Pancreas (tissue), 10 donors: ENCODE results near the gene APPL2. TPM values are rescaled to one million over a fixed set of nuclear protein-coding genes. Genes with fewer than 3 reads are reported as not detected.

ENCODE experiments used
- ATAC-seq, 4 donors: fragments of 200-7000 bp; cut with Tn5 transposase; one replicate each; pipeline versions ENCODE4 v1.8.0 to v1.9.1; 2020; ENCODE audit warnings: mild to moderate bottlenecking in 4 of 4, moderate library complexity in 4 of 4
- DNase-seq, 6 donors: peaks; one replicate each; pipeline ENCODE4 v3.0.0-alpha.2; 2020
- FAIRE-seq: peaks from 2 replicates; lab custom pipeline; 2012; peaks lifted over from hg19 to GRCh38; lab: Jason Lieb, UNC
- H3K27ac ChIP-seq, 4 donors: fragments of 200-600 bp; sonication (generic); 1 replicate in 3 of 4; 2 replicates in 1 of 4; pipeline versions ENCODE4 v1.5.0 to v1.8.0; 2020
- H3K27me3 ChIP-seq, 4 donors: fragments of 200-600 bp; one replicate each; pipeline ENCODE4 v1.8.0; 2021
- H3K36me3 ChIP-seq, 3 donors: fragments of 200-600 bp; sonication (generic) in 1 of 3; one replicate each; pipeline versions ENCODE4 v1.5.0 to v1.8.0; 2020 to 2021
- H3K4me1 ChIP-seq, 3 donors: fragments of 200-600 bp; one replicate each; pipeline ENCODE4 v1.8.0; 2021
- H3K4me3 ChIP-seq, 4 donors: fragments of 200-600 bp; sonication (generic) in 2 of 4; one replicate each; pipeline versions ENCODE4 v1.5.0 to v1.8.0; 2020 to 2021
- H3K9me3 ChIP-seq, 4 donors: fragments of 200-600 bp; one replicate each; pipeline ENCODE4 v1.8.0; 2021
- CTCF ChIP-seq, 4 donors: fragments of 200-600 bp; sonication (generic) in 3 of 4; IDR thresholded peaks; one replicate each; pipeline versions ENCODE4 v1.5.0 to v1.8.0; 2021; ENCODE audit warnings: antibody characterized with exemption in 4 of 4
- WGBS, 2 donors: extraction: QIAGEN DNeasy Blood & Tissue Kit; methylation state at CpG; one replicate each; pipeline ENCODE4 v1.1.7; 2013; 5-methylcytosine and 5-hydroxymethylcytosine counted together
- intact Hi-C, 3 donors: fragments of 100-400 bp; cut with DNase I; formaldehyde crosslinking; loops; one replicate each; pipeline versions ENCODE4 v1.11.1 to v1.14.2; 2022
- polyA plus RNA-seq, 2 donors: library from polyadenylated mRNA; stranded (reverse); fragments of 200-250 nt; gene quantifications; one replicate each; pipeline ENCODE4 v1.2.3, GENCODE V29; 2013
- total RNA-seq, 6 donors: library from RNA; stranded (reverse); fragmentation: NEBNext Ultra II Directional in 4 of 6; extraction: Animal tissue kit (Norgen Biotek cat#: 25700) in 4 of 6; gene quantifications; one replicate each; pipeline versions ENCODE4 v1.2.1 to v1.2.4, GENCODE V29; 2021 to 2023
- donor health status: healthy with polysubstance abuse.
- donor health status: DM: no; HTN: no; CAD: no; lungs with moderate emphysema.
- donor health status: DM: no; HTN: no; CAD: no.
- donor health status: control.
- donor health status: control.
- donor health status: Bipolar disorder and iron deficiency.
- donor health status: DM: yes; HTN: yes; CAD: no.
- donor health status: DM: no; HTN: no; CAD: no.
- donor health status: DM: no; HTN: no; CAD: no.
- donor health status: DM: yes; HTN: yes; CAD: no.

Gene APPL2
- total and polyA plus RNA-seq, 8 donors, result 9.7 to 33.4 (median 19.0) TPM

- TF ChIP-seq CTCF (IDR thresholded peaks at IDR 0.05), result no peak
These were observed 71.9 kb downstream of the APPL2 start for GRCh38 chr12:105164068-105164467.

GRCh38 chr12:105162174-105162573 is 73.8 kb downstream of the APPL2 start:
- no peak for TF ChIP-seq CTCF (IDR thresholded peaks at IDR 0.05)
- Histone ChIP-seq H3K9me3 (no peaks in the 10 kb centered on the region), H3K27ac (no peak overlapping the region), H3K36me3 (peaks cover 0 to 70% (median 15%) of the 10 kb centered on the region in 3 donors), H3K27me3 (no peaks in the 10 kb centered on the region), H3K4me3 (no peak overlapping the region), H3K4me1 (no peaks in the 10 kb centered on the region)
- FAIRE-seq (no peak), ATAC-seq (no peak), DNase-seq (no peak)
- WGBS, 2 donors, result 91% methylated on average over 3 of the region's 3 CpGs
- intact Hi-C loops, result no loop called here

More at GRCh38 chr12:105164068-105164467, 71.9 kb downstream of the APPL2 start:
- Histone ChIP-seq H3K9me3 (no peaks in the 10 kb centered on the region), H3K4me1 (peaks cover 0 to 11% (median 0%) of the 10 kb centered on the region in 3 donors), H3K27ac (no peak overlapping the region), H3K36me3 (peaks cover 0 to 56% (median 13%) of the 10 kb centered on the region in 3 donors), H3K4me3 (no peak overlapping the region), H3K27me3 (no peaks in the 10 kb centered on the region)
- DNase-seq, result no peak
- intact Hi-C loops, result no loop called here
- WGBS, 2 donors, result 65 to 75% methylated on average over 2 of the region's 2 CpGs
- no peak for ATAC-seq
- FAIRE-seq, result no peak

GRCh38 chr12:105158876-105159275 is 77.1 kb downstream of the APPL2 start:
- Histone ChIP-seq H3K27ac (no peak overlapping the region), H3K4me3 (no peak overlapping the region), H3K9me3 (no peaks in the 10 kb centered on the region), H3K4me1 (no peaks in the 10 kb centered on the region), H3K36me3 (peaks cover 0 to 48% (median 7%) of the 10 kb centered on the region in 3 donors), H3K27me3 (no peaks in the 10 kb centered on the region)
- DNase-seq (no peak), FAIRE-seq (no peak), ATAC-seq (no peak)
- intact Hi-C loops, result no loop called here
- WGBS, 2 donors, result 90 to 95% methylated on average over 2 of the region's 2 CpGs
- TF ChIP-seq CTCF (IDR thresholded peaks at IDR 0.05), result no peak

DNA sequence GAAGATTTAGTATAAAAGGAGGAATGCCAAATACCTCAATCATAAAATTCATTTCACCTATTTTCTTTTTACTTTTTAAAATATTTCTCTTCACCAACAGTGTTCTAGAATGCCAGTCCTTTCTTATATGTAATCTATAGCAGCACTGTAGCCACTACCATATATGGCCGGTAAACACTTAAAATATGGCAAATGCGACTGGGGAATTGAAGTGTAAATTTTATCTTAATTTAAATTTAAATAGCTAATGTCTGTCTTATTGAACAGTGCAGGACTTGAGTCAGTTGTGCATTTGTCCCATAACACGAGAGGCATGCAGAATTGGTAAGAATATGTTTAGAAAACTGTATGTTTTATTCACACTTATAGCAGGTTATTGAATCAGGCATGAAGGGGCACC is 78.4 kb downstream of the APPL2 start:
- Histone ChIP-seq H3K9me3 (no peaks in the 10 kb centered on the region), H3K27ac (no peak overlapping the region), H3K27me3 (no peaks in the 10 kb centered on the region), H3K4me3 (no peak overlapping the region), H3K36me3 (peaks cover 0 to 35% (median 7%) of the 10 kb centered on the region in 3 donors), H3K4me1 (no peaks in the 10 kb centered on the region)
- 89 to 90% methylated on average over 3 of the region's 3 CpGs for WGBS, 2 donors
- intact Hi-C loops, result no loop called here
- ATAC-seq, result no peak
- no peak for FAIRE-seq
- no peak for TF ChIP-seq CTCF (IDR thresholded peaks at IDR 0.05)
- DNase-seq, result no peak

- DNase-seq, result no peak
- peak; percentile 94 for FAIRE-seq
- TF ChIP-seq CTCF (IDR thresholded peaks at IDR 0.05), result no peak
- 96 to 98% methylated on average over 2 of the region's 2 CpGs for WGBS, 2 donors
- Histone ChIP-seq H3K9me3 (no peaks in the 10 kb centered on the region), H3K4me3 (no peak overlapping the region), H3K27me3 (no peaks in the 10 kb centered on the region), H3K36me3 (peaks cover 0 to 42% (median 7%) of the 10 kb centered on the region in 3 donors), H3K4me1 (no peaks in the 10 kb centered on the region), H3K27ac (no peak overlapping the region)
- no peak for ATAC-seq
- intact Hi-C loops, result no loop called here
These were observed 79.7 kb downstream of the APPL2 start for GRCh38 chr12:105156260-105156659.
